GM18508 (cell line): Measurements from ENCODE around the gene SSR1.

Experiments used
- ATAC-seq: cut with Tn5 transposase; IDR thresholded peaks from one replicate; pipeline ENCODE4 v1.9.1; 2021; ENCODE audit warnings: moderate number of reproducible peaks; ENCODE audit not compliant: insufficient read depth, unreplicated experiment

Gene SSR1

GRCh38 chr6:7219310-7219709, 93.7 kb downstream of the SSR1 start:
- ATAC-seq: no peak

GRCh38 chr6:7218406-7218988, 94.5 kb downstream of the SSR1 start:
- ATAC-seq: no peak
